Activated naive CD8-positive, alpha-beta T cell treated with anti-CD3 and anti-CD28 coated beads, Interleukin-2, amount 50 U/mL, for 16 hours (primary cell): ENCODE measurements around the gene TGM1.
"Not testable (repeated sequence)": the region's sequence is repeated elsewhere in the genome, so short reads cannot be mapped to it uniquely, and the experiment has no call there.

ENCODE experiments used
- DNase-seq: peaks from one replicate; pipeline ENCODE4 v3.0.0-alpha.2; 2020; ENCODE audit warnings: low read depth, low spot score

Gene TGM1

GRCh38 chr14:24207104-24207551 is 55.8 kb downstream of the TGM1 start:
- no peak for DNase-seq

GRCh38 chr14:24206260-24207103 is 56.5 kb downstream of the TGM1 start:
- DNase-seq = no peak

- DNase-seq = no peak
Observed at GRCh38 chr14:24204163-24205146, 58.5 kb downstream of the TGM1 start.

GRCh38 chr14:24203249-24203886 is 59.6 kb downstream of the TGM1 start:
- not testable (repeated sequence) for DNase-seq

- DNase-seq = not testable (repeated sequence)
Observed at GRCh38 chr14:24202538-24202937, 60.4 kb downstream of the TGM1 start.
